Choroid plexus epithelial cell (primary cell): ENCODE results near the gene CEP83.

Experiments
- DNase-seq: peaks from one replicate; pipeline ENCODE4 v3.0.0-alpha.2; 2010; ENCODE audit warnings: low read depth
- H3K4me3 ChIP-seq: 2 replicates; pipeline ENCODE4 v1.5.1; 2011; ENCODE audit warnings: low read depth, mild to moderate bottlenecking, control low read depth, low read length, moderate library complexity
- TF ChIP-seq, protein P1 (sequence below): conservative IDR thresholded peaks from 2 replicates; pipeline ENCODE4 v1.5.1; 2011; ENCODE audit warnings: low read depth, mild to moderate bottlenecking, control low read depth, inconsistent platforms, low read length, moderate library complexity

Gene CEP83

DNA sequence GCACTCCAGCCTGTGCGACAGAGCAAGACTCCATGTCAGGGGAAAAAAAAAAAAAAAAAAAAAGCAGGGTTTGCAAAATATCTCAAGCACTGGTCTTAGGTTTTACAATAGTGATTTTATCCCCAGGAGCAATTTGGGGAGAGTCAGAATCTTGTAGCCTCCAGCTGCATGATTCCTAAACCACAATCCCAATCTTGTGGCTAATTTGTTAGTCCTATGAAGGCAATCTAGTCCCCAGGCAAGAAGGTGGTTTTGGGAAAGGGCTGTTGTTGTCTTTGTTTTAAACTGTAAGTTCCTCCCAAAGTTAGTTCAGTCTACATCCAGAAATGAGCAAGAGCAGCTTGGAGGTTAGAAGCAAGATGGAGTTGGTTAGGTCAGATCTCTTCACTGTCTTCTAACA lies 175.6 kb downstream of the CEP83 start:
- no peak for DNase-seq
- TF ChIP-seq, protein P1, sequence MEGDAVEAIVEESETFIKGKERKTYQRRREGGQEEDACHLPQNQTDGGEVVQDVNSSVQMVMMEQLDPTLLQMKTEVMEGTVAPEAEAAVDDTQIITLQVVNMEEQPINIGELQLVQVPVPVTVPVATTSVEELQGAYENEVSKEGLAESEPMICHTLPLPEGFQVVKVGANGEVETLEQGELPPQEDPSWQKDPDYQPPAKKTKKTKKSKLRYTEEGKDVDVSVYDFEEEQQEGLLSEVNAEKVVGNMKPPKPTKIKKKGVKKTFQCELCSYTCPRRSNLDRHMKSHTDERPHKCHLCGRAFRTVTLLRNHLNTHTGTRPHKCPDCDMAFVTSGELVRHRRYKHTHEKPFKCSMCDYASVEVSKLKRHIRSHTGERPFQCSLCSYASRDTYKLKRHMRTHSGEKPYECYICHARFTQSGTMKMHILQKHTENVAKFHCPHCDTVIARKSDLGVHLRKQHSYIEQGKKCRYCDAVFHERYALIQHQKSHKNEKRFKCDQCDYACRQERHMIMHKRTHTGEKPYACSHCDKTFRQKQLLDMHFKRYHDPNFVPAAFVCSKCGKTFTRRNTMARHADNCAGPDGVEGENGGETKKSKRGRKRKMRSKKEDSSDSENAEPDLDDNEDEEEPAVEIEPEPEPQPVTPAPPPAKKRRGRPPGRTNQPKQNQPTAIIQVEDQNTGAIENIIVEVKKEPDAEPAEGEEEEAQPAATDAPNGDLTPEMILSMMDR: no peak
- H3K4me3 ChIP-seq: no peak overlapping the region

GRCh38 chr12:94282675-94283074 lies 177.0 kb downstream of the CEP83 start:
- no peak overlapping the region for H3K4me3 ChIP-seq
- TF ChIP-seq, protein P1: no peak
- DNase-seq: peak; percentile 40

DNA sequence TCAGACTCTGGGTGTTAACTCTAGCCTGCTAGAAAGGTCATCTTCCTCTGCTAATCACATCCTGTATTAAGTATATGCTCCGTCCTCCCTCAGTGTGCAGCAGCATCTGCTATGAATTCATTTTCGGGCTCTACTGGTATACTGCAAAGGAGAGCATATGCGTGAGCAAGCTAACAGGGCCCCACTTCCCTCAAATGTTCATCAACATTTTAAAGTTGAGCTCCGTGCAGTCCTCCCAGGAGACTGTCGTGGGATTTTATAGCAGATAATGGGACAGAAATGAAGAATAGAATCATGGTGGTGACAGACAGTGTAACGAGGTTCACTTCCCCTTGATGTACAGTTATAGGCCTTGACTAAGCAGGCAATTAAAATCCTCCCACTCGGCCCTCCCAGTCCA lies 179.6 kb downstream of the CEP83 start:
- TF ChIP-seq, protein P1: no peak
- no peak for DNase-seq
- no peak overlapping the region for H3K4me3 ChIP-seq

DNA sequence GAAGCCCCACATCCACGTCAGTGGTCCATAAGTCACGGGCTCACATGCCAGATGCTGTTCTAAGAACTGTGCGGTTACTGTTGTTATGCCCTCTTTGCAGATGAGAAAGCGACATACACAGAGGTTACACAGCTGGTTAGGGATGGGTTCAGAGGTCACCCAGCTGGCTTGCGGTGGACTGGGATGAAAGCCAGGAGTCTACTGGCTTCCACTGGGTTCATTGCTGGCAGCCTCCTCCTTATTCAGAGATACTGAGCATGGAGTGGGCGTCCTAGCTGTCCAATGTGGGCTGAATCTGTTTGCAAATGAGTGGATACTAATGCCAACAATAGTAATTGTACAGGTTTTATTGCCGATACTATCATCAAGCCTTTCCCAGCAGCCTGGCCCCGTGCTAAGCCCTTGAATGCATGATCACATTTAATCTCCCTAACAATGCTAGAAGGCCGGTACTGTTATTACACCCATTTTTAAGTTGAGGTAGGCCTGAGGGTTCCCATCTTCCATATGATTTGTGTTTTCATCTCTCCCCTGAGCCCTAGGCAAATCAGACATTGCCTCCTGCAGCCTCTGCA lies 182.2 kb downstream of the CEP83 start:
- TF ChIP-seq, protein P1: no peak
- H3K4me3 ChIP-seq: no peak overlapping the region
- DNase-seq: peak; percentile 27

DNA sequence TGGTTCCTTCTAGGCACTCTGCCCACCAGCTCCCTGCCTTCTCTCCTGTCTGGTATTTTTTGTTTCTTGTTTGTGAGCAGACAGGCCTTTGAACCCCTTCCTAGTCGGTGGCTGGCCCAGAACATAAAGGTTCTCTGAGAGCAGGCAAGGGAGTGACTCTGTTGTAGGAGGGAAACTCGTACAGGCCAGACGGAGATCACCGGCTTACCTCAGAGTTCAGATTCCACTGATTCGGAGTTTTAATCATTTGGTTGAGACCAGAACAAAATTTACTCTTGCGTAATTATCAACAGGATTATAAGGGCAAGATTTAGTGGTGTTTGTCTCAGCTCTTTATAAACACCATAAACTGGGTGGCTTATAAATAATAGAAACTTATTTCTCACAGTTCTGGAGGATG lies 182.9 kb downstream of the CEP83 start:
- no peak overlapping the region for H3K4me3 ChIP-seq
- TF ChIP-seq, protein P1: no peak
- no peak for DNase-seq

DNA sequence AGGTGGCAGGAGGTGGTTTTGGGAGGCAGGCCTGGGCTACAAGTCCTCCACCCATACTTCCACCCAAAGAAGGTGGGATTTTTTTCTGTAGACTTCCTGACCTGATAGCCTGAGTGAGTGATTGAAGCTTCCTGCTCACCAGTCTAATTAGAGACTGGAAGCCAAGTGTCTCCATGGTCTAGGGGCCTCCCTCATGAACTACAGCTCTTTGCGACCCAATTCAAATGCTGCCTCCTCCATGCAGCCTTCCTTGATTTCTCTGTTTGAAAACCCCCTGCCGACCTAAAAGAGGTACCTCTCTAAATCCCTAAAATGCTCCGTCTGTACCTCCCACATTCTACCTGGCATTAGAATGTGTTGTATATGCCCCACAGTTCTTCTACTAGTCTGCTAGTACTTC lies 186.4 kb downstream of the CEP83 start:
- DNase-seq: no peak
- TF ChIP-seq, protein P1: no peak
- no peak overlapping the region for H3K4me3 ChIP-seq

- no peak overlapping the region for H3K4me3 ChIP-seq
- DNase-seq: no peak
- TF ChIP-seq, protein P1: no peak
Observed at GRCh38 chr12:94272280-94272679, 187.4 kb downstream of the CEP83 start.
